HG02610 (cell line): Measurements from ENCODE around the gene NELL2.

Source experiments
- ATAC-seq: cut with Tn5 transposase; IDR thresholded peaks from one replicate; pipeline ENCODE4 v1.9.1; 2021; ENCODE audit warnings: mild to moderate bottlenecking, moderate library complexity; ENCODE audit not compliant: unreplicated experiment

The NELL2 gene

GRCh38 chr12:44550377-44550776, 325.7 kb downstream of the NELL2 start:
- ATAC-seq: no peak

GRCh38 chr12:44546060-44546459, 330.1 kb downstream of the NELL2 start:
- ATAC-seq: no peak

GRCh38 chr12:44544018-44544417, 332.1 kb downstream of the NELL2 start:
- ATAC-seq: no peak

- no peak for ATAC-seq
These were observed 333.4 kb downstream of the NELL2 start for GRCh38 chr12:44542716-44543115.

- no peak for ATAC-seq
These were observed 338.8 kb downstream of the NELL2 start for GRCh38 chr12:44537354-44537753.

- ATAC-seq: no peak
These were observed 343.2 kb downstream of the NELL2 start for GRCh38 chr12:44532940-44533339.

- ATAC-seq: no peak
These were observed 344.7 kb downstream of the NELL2 start for GRCh38 chr12:44531320-44531971.

GRCh38 chr12:44526655-44527182, 349.4 kb downstream of the NELL2 start:
- ATAC-seq: no peak

GRCh38 chr12:44525806-44526654, 350.1 kb downstream of the NELL2 start:
- no peak for ATAC-seq

- no peak for ATAC-seq
These were observed 352.3 kb downstream of the NELL2 start for GRCh38 chr12:44523828-44524227.

- no peak for ATAC-seq
These were observed 354.4 kb downstream of the NELL2 start for GRCh38 chr12:44521702-44522101.

GRCh38 chr12:44519931-44520330, 356.2 kb downstream of the NELL2 start:
- no peak for ATAC-seq

GRCh38 chr12:44511289-44511688, 364.8 kb downstream of the NELL2 start:
- ATAC-seq: no peak

GRCh38 chr12:44510510-44510909, 365.6 kb downstream of the NELL2 start:
- ATAC-seq: no peak

GRCh38 chr12:44510076-44510475, 366.0 kb downstream of the NELL2 start:
- ATAC-seq: no peak

- ATAC-seq: no peak
These were observed 366.6 kb downstream of the NELL2 start for GRCh38 chr12:44509471-44509870.

GRCh38 chr12:44507461-44507860, 368.7 kb downstream of the NELL2 start:
- ATAC-seq: no peak

- ATAC-seq: no peak
These were observed 371.3 kb downstream of the NELL2 start for GRCh38 chr12:44504799-44505198.

- no peak for ATAC-seq
These were observed 372.8 kb downstream of the NELL2 start for GRCh38 chr12:44503329-44503728.

GRCh38 chr12:44502681-44503080, 373.4 kb downstream of the NELL2 start:
- no peak for ATAC-seq

- no peak for ATAC-seq
These were observed 375.7 kb downstream of the NELL2 start for GRCh38 chr12:44500423-44500822.

- no peak for ATAC-seq
These were observed 379.1 kb downstream of the NELL2 start for GRCh38 chr12:44497044-44497443.
